Suprapubic skin (tissue), 4 donors: ENCODE results near the gene SNRNP40. TPM values are rescaled to one million over a fixed set of nuclear protein-coding genes. Genes with fewer than 3 reads are reported as not detected.

Source experiments
- DNase-seq, 2 donors: peaks; one replicate each; pipeline ENCODE4 v3.0.0-alpha.2; 2019; ENCODE audit warnings: low spot score in 2 of 2
- H3K27ac ChIP-seq: fragments of 200-600 bp; sonication (generic); one replicate; pipeline ENCODE4 v1.5.1; 2019
- H3K27me3 ChIP-seq: fragments of 200-600 bp; sonication (generic); one replicate; pipeline ENCODE4 v1.5.1; 2019
- H3K36me3 ChIP-seq: fragments of 200-600 bp; sonication (generic); one replicate; pipeline ENCODE4 v1.5.1; 2019
- H3K4me1 ChIP-seq: fragments of 200-600 bp; sonication (generic); one replicate; pipeline ENCODE4 v1.5.1; 2019
- H3K4me3 ChIP-seq: fragments of 200-600 bp; sonication (generic); one replicate; pipeline ENCODE4 v1.5.1; 2019; ENCODE audit warnings: mild to moderate bottlenecking
- H3K9me3 ChIP-seq: fragments of 200-600 bp; sonication (generic); one replicate; pipeline ENCODE4 v1.5.1; 2019
- EP300 ChIP-seq: sonication (generic); formaldehyde crosslinking; IDR thresholded peaks from one replicate; pipeline ENCODE4 v1.6.1; 2017; ENCODE audit warnings: antibody characterized with exemption
- POLR2A ChIP-seq, 2 donors: fragments of 450-650 bp; IDR thresholded peaks; one replicate each; pipeline ENCODE4 v1.6.1; 2017; ENCODE audit warnings: antibody characterized with exemption in 2 of 2, mild to moderate bottlenecking in 2 of 2, moderate library complexity in 2 of 2
- POLR2AphosphoS5 ChIP-seq, 3 donors: sonication (generic); formaldehyde crosslinking; IDR thresholded peaks; one replicate each; pipeline ENCODE4 v1.6.1; 2017; ENCODE audit warnings: antibody characterized with exemption in 3 of 3
- WGBS: methylation state at CpG from one replicate; pipeline ENCODE4 v1.1.5; 2018; 5-methylcytosine and 5-hydroxymethylcytosine counted together
- total RNA-seq, 4 donors: library from RNA; depleted of rRNA; stranded (reverse); fragments of >200 nt; gene quantifications; one replicate each; pipeline ENCODE4 v1.1.0, GENCODE V29; 2016
- TF ChIP-seq, protein P1 (sequence below), 2 donors: fragments of 200-600 bp in 1 of 2; fragments of 450-650 bp in 1 of 2; sonication (generic) in 1 of 2; IDR thresholded peaks; one replicate each; pipeline ENCODE4 v1.5.1; 2016 to 2019; ENCODE audit warnings: antibody characterized with exemption in 2 of 2, mild to moderate bottlenecking in 1 of 2, moderate library complexity in 1 of 2

SNRNP40 gene
- total RNA-seq, 4 donors from 2014 or later, result 39.3 to 70.3 (median 56.0) TPM

DNA sequence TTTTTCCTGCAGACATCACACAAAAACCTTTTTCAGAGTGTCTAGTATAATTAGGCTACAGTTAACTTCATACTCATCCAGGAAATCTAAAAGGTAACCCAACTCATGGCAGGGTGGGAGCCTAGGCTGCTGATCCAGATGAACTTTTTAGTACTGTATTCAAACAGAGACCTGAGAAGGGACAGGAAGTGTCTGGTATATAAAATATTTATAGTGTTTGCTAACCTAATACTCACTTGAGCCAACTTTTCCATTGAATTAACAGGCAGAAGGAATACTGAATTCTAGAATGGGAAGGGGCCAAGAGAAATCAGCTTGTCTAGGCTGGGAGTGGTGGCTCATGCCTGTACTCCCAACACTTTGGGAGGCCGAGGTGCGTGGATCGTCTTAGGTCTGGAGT lies 34.7 kb downstream of the SNRNP40 start:
- no peak for TF ChIP-seq POLR2AphosphoS5 (IDR thresholded peaks at IDR 0.05)
- no peak for TF ChIP-seq EP300
- TF ChIP-seq, protein P1, sequence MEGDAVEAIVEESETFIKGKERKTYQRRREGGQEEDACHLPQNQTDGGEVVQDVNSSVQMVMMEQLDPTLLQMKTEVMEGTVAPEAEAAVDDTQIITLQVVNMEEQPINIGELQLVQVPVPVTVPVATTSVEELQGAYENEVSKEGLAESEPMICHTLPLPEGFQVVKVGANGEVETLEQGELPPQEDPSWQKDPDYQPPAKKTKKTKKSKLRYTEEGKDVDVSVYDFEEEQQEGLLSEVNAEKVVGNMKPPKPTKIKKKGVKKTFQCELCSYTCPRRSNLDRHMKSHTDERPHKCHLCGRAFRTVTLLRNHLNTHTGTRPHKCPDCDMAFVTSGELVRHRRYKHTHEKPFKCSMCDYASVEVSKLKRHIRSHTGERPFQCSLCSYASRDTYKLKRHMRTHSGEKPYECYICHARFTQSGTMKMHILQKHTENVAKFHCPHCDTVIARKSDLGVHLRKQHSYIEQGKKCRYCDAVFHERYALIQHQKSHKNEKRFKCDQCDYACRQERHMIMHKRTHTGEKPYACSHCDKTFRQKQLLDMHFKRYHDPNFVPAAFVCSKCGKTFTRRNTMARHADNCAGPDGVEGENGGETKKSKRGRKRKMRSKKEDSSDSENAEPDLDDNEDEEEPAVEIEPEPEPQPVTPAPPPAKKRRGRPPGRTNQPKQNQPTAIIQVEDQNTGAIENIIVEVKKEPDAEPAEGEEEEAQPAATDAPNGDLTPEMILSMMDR (IDR thresholded peaks at IDR 0.05), result no peak
- TF ChIP-seq POLR2A (IDR thresholded peaks at IDR 0.05), result no peak
- 100% methylated on average over 3 of the region's 3 CpGs for WGBS
- Histone ChIP-seq H3K27me3 (no peaks in the 10 kb centered on the region), H3K4me3 (no peak overlapping the region), H3K9me3 (no peaks in the 10 kb centered on the region), H3K27ac (no peak overlapping the region), H3K4me1 (peaks cover 9% of the 10 kb centered on the region), H3K36me3 (peaks cover 73% of the 10 kb centered on the region)
- no peak for DNase-seq

- no peaks in the 10 kb centered on the region for H3K9me3 ChIP-seq
- TF ChIP-seq, protein P1 (IDR thresholded peaks at IDR 0.05), result no peak
- TF ChIP-seq POLR2A (IDR thresholded peaks at IDR 0.05) (no peak), EP300 (no peak), POLR2AphosphoS5 (IDR thresholded peaks at IDR 0.05) (no peak)
- DNase-seq, result no peak
- WGBS, result 87% methylated on average over 3 of the region's 3 CpGs
- no peak overlapping the region for H3K4me3 ChIP-seq
- peaks cover 2% of the 10 kb centered on the region for H3K4me1 ChIP-seq
- H3K27ac ChIP-seq, result no peak overlapping the region
- peaks cover 60% of the 10 kb centered on the region for H3K36me3 ChIP-seq
- no peaks in the 10 kb centered on the region for H3K27me3 ChIP-seq
Measured at GRCh38 chr1:31259746-31260145, 36.8 kb downstream of the SNRNP40 start.

DNA sequence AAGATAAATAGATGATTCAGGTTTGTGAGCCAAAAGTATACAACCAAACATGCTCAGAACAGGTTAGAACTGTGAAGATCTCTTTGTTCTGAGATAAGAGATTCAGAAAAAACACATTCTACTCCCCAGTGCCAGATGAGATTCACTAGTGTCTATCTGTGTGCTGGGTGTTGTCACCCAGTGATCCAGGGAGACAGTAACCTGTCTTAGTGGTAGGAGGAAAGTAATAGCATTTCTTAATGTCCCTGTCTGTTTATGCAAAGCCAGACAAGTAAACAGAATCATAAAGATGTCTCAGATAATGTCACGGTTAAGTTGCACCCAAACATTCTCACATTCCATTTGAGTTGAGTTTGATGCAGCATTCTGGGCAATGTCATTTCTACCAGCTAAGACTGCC lies 38.0 kb downstream of the SNRNP40 start:
- no peak for DNase-seq
- no peaks in the 10 kb centered on the region for H3K27me3 ChIP-seq
- no peak for TF ChIP-seq EP300
- no peak for TF ChIP-seq POLR2AphosphoS5 (IDR thresholded peaks at IDR 0.05)
- TF ChIP-seq POLR2A (IDR thresholded peaks at IDR 0.05), result no peak
- TF ChIP-seq, protein P1 (IDR thresholded peaks at IDR 0.05), result no peak
- 65% methylated on average over 1 of the region's 1 CpG for WGBS
- no peak overlapping the region for H3K27ac ChIP-seq
- H3K4me1 ChIP-seq, result no peaks in the 10 kb centered on the region
- no peaks in the 10 kb centered on the region for H3K9me3 ChIP-seq
- H3K4me3 ChIP-seq, result no peak overlapping the region
- peaks cover 56% of the 10 kb centered on the region for H3K36me3 ChIP-seq

DNA sequence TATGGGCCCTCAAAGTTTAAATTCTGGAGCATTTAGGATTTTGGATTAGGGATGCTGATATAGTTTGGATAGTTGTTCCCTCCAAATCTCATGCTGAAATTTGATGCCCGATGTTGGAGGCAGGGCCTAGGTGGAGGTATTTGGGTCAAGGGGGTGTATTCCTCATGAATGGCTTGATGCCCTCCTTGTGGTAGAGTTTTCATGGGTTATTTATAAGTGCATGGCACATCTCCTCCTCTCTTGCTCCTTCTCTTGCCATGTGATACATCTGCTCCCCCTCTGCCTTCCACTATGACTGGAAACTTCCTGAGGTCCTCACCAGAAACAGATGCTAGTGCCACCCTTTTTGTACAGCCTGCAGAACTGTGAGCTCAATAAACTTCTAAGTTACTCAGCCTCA lies 39.4 kb downstream of the SNRNP40 start:
- DNase-seq, result no peak
- Histone ChIP-seq H3K27ac (no peak overlapping the region), H3K9me3 (no peaks in the 10 kb centered on the region), H3K4me1 (no peaks in the 10 kb centered on the region), H3K27me3 (no peaks in the 10 kb centered on the region), H3K4me3 (no peak overlapping the region), H3K36me3 (peaks cover 48% of the 10 kb centered on the region)
- WGBS, result 88% methylated on average over 1 of the region's 1 CpG
- TF ChIP-seq POLR2AphosphoS5 (IDR thresholded peaks at IDR 0.05) (no peak), EP300 (no peak), POLR2A (IDR thresholded peaks at IDR 0.05) (no peak)
- TF ChIP-seq, protein P1 (IDR thresholded peaks at IDR 0.05), result no peak

DNA sequence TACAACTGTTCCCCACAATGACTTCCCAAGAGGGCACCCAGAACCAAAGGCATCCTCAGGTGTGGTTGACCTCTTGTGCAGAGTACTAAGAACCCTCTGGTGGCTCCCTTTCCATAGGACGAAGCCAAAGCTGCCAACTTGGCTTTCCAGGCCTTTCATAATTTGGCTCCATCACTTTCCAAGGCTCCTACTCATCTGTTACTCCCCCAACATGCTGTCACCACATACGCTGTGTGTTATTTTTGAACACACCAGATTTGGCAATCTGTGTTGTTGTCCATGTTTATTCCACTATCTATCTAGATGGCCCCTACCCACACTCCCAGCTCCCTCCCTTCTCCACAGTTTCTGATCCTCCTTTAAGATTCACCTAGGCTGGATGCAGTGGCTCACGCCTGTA lies 46.7 kb downstream of the SNRNP40 start:
- Histone ChIP-seq H3K9me3 (no peaks in the 10 kb centered on the region), H3K27ac (no peak overlapping the region), H3K27me3 (no peaks in the 10 kb centered on the region), H3K36me3 (no peaks in the 10 kb centered on the region), H3K4me3 (no peak overlapping the region), H3K4me1 (no peaks in the 10 kb centered on the region)
- TF ChIP-seq EP300 (no peak), POLR2A (IDR thresholded peaks at IDR 0.05) (no peak), POLR2AphosphoS5 (IDR thresholded peaks at IDR 0.05) (no peak)
- TF ChIP-seq, protein P1 (IDR thresholded peaks at IDR 0.05), result no peak
- DNase-seq, result no peak
- 92% methylated on average over 3 of the region's 3 CpGs for WGBS
